Breast epithelium (tissue), 3 donors: ENCODE measurements around the gene ABCC2.

ENCODE experiments used
- POLR2A ChIP-seq: fragments of 450-650 bp; IDR thresholded peaks from one replicate; pipeline ENCODE4 v1.6.1; 2016; ENCODE audit warnings: antibody characterized with exemption, mild to moderate bottlenecking, moderate library complexity
- TF ChIP-seq, protein P1 (sequence below), 3 donors: fragments of 450-650 bp; IDR thresholded peaks; one replicate each; pipeline ENCODE4 v1.5.1; 2016 to 2017; ENCODE audit warnings: antibody characterized with exemption in 3 of 3, mild to moderate bottlenecking in 3 of 3, moderate library complexity in 3 of 3

DNA sequence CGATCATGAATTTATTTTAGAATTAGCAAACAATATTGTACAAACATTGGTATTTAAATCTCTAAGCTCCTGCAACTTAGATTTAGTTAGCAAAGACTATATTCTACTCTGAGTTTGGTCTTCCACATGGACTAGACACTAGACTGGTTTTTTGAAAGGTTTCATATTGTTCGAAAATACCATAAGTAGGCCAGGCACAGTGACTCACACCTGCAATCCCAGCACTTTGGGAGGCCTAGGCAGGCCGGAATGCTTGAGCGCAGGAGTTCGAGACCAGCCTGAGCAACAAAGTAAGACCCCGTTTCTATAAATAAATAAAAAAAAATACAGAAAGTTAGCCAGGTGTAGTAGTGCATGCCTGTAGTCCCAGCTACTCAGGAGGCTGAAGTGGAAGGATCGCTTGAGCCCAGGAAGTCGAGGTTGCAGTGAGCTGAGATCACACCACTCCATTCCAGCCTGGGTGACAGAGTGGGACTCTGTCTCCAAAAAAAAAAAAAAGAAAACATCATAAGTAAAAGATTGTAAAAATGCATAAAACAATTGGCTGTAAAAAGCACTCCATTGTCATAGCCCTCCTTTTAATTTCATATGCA lies 73.1 kb downstream of the ABCC2 start:
- TF ChIP-seq, protein P1, sequence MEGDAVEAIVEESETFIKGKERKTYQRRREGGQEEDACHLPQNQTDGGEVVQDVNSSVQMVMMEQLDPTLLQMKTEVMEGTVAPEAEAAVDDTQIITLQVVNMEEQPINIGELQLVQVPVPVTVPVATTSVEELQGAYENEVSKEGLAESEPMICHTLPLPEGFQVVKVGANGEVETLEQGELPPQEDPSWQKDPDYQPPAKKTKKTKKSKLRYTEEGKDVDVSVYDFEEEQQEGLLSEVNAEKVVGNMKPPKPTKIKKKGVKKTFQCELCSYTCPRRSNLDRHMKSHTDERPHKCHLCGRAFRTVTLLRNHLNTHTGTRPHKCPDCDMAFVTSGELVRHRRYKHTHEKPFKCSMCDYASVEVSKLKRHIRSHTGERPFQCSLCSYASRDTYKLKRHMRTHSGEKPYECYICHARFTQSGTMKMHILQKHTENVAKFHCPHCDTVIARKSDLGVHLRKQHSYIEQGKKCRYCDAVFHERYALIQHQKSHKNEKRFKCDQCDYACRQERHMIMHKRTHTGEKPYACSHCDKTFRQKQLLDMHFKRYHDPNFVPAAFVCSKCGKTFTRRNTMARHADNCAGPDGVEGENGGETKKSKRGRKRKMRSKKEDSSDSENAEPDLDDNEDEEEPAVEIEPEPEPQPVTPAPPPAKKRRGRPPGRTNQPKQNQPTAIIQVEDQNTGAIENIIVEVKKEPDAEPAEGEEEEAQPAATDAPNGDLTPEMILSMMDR (IDR thresholded peaks at IDR 0.05), result no peak
- no peak for TF ChIP-seq POLR2A
